HG03432 (cell line): ENCODE results near the gene SORL1.
A peak's percentile ranks its signal among the peaks of the same experiment; 100 is the strongest.

Experiments used
- ATAC-seq: cut with Tn5 transposase; IDR thresholded peaks from one replicate; pipeline ENCODE4 v1.9.1; 2021; ENCODE audit warnings: mild to moderate bottlenecking, moderate library complexity; ENCODE audit not compliant: unreplicated experiment

Gene SORL1

DNA sequence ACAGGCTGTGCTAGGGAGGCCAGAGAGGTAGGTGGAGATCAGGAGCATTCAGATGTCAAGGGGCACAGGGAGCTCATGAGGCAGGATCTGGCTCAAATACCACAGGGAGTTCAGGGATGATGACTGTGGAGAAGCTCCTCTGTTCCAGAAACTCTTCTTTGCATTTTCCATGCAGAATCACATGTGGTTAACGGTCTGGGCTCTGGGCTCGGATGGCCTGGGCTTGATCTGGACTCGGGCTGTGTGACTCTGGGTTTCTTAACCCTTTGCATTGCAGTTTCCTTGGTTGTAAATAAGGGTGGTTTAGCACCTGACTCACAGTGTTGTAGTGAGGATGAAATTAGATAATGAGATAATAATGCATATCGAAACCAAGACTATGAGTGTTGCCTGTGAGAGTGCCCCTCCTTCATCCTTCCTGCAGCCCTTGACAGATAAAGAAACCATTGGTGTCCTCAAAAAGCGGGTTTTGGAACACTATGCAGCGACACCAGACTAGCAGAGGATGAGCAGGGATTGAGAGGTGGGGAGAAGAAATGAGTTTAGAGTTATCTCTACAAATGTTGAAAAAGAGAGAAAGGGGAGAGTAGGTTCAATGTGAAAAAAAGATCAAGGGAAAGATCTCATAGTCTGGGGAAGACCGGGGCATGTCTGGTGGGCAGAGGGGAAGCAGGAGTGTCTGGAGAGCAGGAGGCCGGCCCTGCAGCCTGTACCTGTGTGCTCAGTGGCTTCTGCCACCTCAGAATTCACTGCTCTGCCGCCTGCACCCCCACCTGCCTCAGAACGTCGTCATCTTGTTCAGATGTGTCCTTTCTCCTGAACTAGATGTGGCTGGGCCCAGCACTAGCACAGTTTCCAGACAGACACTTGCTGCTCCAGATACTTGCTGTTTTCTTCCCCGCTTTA, 198.5 kb downstream of the SORL1 start:
- ATAC-seq = peak; percentile 67

DNA sequence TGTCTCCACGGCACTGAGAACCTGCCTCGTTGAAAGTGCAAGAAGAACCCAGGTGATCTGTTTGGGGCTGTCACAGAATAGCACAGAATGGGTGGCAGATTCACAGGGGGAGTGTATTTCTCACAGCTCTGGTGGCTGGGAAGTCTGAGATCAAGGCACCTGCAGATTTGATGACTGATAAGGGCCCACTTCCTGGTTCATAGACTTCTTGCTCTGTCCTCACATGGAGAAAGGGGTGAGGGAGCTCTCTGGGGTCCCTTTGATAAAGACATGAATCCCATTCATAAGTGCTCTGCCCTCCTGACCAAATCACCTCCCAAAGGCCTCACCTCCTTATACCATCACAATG, 199.1 kb downstream of the SORL1 start:
- no peak for ATAC-seq

DNA sequence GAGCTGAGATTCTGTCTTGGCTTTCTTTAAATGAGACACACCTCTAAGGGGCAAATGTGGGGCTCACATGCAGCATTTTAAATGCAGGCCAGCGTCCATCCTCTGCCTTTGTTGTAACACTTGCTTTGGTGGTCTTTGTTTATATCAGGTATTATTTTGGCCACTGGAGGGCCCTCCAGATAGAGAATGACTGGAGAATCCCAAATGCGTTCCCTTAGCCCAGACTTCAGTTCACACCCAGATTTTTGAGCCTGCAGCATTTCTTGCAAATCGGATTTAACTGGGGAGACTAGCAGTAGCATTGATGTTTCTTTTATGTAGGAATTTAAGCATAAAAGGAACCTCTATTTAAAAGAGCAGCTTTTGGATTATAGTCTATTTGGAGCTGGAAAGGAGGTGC, 200.9 kb downstream of the SORL1 start:
- ATAC-seq = no peak

DNA sequence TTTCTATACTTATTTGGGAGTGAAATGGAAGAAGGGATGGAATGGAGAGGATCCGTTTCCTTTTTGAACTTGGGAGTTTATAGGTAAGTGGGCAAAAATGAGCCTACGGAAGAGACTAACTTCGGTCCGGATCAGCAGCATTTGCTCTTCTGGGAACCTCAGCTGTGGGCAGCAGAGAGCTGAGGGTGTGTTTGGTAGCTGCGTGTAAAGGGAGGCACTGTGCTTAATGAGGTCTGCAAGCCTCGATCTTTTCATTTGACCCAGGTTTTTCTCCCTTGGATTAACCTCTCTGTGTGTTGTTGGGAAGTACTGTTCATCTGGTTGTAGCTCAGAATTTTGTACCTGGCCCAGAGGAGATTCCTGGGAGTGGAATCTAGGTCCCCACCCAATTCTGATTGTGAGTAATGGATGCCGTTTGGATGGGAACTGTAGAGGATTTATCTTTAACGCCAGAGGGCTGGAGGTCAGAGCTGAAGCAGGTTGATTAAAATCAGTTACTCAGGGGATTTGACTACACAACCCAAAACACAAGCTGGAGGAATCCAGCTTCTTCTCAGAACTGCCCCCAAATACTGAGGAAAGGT, 202.2 kb downstream of the SORL1 start:
- no peak for ATAC-seq

DNA sequence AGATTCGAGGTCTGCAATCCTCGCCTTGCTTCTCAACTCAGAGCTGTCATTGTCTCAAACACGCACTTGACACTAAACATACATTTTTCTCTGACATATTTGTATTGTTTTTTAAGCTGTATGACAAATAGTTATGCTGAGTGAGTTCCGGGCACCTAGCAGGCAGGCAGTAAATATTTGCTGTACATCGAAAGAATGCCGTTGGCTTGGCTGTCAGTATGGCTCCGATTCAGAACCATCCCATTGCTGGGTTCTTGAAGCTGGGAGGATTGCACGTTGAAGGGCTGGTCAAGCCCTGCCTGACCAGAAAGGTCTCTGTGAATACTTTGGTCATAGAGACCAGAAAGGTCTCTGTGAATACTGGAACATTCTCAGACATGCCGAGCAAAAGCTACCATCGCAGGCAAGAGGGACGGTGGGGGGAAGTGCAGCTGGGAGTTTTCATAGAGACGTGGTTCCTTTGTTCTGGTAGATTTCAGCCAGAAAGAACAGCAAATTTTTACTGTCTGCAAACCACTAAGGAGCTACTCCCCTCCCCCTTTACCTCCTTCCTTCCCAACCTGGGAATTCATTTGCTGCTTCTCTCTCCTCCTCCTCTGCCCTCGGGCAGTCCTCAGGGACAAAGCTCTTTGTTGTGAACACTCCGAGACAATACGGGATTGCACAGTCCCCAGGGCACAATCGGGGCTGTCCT, 202.9 kb downstream of the SORL1 start:
- no peak for ATAC-seq

DNA sequence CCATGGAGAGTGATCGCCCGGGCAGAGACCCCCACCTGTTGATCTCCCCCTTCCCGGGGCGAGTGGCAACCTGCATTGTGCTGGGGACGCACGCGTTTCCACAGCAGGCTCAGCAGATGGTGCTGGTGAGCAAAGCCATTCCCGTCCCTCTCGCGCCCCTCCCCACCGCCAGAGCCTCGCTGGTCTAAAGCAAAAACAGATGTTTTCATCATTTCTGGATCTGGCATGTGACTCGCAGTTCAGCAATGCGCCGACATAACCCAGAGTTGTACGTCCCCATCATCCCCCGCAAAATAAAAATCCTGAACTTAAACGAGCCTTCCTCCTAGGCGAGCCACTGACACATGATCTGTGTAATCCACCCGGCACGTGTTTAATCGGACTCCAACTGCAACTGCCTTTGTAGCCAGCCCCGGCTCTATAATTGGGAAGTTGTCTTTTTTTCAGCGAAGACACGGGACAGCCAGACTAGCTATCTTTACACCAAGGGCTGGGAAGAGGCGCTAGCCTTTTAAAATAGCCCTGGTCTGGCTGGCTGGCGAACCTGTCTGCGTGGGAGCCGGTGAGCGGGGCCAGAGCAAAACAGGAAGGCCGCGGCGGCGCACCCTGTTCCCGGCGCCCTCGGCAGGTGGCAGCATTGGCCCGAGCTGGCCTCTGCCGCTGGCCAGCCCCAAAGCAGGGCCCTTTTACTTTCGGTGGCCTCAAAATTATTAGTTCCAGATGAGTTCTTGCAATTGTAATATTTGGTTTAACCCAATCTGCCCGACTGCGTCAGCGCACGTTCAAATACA, 203.6 kb downstream of the SORL1 start:
- ATAC-seq = peak; percentile 95

DNA sequence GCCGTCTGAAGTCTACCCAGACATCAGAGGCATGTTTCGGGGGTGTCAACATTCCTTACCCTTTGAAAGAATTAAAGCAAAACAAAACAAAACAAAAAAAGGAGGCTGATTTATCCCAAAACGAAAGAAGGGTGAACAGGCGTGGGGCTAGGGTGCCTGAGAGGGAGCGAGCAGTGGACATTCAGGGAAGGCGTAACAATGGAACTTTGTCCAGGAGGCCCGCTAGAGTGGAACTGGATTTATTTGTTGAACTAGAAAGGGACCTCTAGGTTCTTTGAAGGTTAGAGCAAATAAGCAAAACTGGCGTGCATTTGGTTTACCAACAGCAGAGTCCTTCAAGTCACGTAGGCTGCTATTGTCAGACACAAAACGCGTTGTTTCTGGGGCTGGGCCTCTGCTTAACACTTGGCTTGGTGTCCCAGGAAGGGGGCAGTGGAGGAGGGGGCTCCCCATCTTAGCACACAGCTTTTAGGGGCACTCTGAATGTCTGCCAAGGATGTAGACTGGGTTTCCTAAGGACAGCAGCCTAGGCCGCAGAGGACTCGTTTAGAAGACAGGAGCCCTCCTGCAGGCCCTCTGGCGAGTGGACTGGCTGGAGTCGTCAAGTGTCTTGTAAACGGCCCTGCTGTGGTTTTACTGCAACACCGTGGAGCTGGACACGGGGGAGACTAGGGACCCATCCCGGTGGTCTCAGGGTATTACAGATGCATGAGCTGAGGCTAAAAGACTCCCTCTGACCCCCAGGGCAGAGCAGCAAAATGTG, 204.4 kb downstream of the SORL1 start:
- ATAC-seq = no peak

DNA sequence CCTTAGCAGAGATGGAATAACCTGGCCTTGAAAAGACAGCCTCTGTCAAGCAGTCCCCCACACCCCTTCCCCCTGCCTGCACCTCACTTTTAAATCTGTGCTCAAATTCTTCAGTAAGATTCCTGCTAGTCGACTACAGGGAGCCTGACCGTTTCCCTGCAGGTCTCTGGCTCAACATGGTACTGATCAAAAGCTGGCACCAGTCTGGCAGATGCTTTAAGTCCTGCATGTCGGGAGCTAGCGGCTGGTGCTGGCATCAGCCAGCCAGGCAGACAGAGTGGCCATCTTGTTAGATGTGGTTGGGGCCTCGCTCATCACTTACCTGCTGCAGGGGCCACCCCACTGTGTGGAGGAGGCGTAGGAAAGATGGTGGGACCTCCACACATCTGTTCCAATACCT, 205.0 kb downstream of the SORL1 start:
- ATAC-seq = no peak

DNA sequence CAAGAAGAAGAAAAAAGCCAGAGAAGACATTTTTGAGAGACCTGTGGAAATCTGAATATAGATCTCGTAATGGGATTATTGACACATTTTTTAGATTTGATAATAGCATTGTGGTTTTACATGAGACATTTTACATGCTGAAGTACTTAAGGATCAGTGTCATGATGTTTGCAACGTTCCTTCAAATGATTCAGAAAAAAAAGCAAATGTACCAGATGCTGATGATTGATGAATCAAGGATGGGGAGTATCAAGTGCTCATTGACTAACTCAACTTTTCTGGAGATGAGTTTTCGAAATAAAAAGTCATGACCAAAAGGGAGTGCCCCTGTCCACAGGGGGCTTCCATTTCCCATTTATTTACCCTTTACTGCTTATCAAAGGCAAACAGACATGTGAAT, 207.7 kb downstream of the SORL1 start:
- no peak for ATAC-seq

DNA sequence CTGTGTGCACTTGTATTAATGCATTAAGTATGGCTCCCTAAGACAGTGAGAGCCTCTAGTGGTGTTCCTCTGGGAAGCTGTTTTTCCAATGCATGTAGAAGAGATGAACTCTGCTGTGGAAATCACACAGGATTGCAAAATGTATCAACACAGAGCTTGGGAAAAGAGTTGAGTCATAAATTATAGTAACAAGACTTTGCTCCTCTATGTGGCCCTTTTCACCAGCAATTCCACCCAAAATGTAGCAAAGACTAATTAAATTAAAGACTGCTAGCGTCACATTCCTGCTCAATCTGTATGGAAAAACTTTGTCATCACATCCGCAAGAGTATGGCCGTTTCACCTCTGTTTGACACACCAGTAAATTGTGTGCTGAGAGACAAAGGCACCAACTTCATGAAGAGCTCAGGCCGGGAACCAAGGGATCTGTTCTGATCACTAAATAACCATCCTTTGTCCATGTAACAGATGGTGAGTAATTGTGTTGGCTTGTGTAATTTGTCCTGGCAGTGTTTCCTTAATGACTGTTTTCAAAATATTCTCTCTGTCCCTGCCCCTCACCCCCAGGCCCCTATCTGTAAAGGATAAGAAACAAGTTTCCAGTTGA, 209.9 kb downstream of the SORL1 start:
- ATAC-seq = no peak

DNA sequence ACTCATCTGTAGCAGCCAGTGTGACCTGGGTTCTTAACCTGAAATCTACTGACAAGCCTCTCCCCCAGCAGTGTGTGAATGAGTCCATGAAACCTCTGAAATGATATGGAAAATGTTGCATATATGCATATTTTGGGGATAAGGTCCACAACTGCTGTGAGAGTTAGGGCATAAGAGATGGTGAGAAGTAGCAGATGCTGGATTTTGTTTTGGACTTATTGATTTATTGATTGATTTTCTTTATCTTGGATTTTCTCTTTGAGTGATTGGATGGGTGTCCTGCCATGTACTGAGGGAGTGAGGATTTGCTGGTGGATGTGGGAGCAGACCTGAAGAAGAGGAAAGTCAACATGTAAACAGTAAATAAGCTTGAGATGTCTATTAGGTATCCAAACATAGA, 212.0 kb downstream of the SORL1 start:
- no peak for ATAC-seq

DNA sequence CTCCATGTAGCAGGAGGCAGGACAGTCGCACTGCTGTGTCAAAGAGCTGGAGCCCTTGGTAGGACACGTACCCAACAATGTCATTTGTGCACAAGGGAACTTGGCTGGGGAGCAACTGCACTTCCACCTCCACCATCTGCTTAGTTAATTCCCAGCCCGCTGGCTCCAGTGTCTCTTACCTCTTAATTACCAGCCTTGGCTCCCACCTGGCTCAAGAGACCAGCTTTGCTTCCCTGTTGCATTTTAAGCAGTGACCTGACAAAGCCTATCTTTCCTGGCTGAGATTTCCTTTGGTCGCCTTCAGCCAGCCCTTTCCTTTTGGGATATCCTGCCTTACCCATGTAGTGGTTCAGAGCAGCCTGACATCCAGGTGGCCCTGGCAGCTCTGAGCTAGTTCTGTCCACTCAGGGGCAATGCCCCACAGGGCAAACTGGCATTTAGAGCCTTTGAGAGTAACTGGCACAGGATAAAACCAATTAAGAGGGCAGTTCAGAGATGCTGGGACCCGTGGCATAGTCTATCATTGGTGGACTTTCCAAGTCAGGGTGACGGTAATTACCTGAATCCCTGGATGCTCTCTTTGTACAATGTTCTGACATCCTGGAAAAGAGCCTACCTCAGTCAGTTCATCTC, 213.2 kb downstream of the SORL1 start:
- no peak for ATAC-seq

DNA sequence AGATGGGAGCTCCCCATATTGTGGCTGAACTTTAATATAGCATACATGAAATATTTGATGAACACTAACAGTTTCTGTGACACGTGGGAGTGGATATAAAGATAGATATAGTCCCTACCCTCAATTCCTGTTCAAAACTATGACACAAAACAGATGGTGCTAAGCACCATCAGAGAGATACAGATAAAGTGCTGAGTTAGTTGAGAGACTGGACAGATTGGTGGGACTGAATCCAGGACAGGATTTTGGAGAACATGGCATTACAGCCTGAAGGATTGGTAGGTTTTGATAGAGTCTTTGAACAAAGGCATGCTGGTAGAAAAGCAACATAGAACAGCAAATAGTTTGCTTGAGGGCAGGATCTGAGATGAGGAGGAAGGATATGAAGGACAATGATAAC, 215.7 kb downstream of the SORL1 start:
- no peak for ATAC-seq

DNA sequence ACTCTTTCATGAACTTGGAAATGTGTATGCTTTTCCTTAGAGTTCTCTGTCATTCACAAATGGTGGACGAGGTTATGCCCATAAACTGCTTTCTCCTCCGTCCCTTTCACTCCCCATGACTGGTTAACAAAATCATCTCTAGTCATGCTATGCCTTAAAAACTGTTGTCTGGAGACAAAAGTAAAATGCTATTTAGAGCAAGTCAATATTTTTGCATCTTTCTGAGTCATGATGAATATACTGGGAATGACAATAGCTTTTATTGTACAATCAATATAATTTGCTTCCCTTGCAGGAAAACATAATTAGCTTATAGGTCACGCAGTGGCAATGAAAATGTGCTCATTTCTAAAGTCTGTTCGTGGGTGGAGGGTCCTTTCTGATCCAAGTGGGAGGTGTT, 217.3 kb downstream of the SORL1 start:
- ATAC-seq = no peak

DNA sequence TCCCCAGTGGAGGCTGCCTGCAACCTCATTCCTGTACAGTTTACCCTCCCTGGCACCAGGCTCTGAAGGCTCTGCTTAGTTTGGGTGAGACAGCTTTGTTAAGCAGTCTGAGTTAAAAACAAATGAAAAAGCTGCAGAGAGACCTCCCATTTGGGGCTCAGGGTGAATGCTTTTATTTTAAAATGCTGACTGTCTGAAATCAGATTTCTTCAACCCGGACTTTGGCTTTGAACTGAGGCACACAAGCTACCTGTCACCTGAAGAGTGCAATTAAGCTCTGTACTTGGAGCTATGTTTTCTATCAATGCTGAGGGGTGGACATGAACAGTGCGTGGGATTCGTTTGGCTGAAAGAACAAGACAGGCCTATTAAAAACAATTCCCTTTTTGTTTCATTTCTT, 218.2 kb downstream of the SORL1 start:
- ATAC-seq = no peak

DNA sequence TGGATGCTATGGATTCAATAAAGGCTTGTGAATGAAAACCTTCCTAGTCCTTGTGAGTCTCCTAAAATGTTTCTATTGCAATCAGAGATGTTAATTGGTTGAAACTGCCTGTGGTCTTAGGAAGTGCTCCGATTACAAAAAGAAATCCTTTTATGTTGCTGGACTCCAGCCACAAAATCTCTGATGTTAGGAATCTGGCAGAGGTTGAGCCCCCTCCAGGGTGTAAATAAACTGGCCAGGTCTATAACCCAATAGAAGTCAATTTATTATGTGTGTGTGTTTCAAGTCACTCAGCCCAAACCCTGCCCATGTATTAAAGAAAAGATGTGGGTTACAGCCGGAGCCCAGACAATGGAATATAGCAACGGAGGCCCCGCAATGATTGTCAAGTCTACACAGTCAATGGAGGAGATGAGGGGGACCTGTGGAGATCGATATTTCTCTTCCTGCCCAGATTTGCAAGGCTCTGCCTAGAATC, 218.7 kb downstream of the SORL1 start:
- no peak for ATAC-seq

DNA sequence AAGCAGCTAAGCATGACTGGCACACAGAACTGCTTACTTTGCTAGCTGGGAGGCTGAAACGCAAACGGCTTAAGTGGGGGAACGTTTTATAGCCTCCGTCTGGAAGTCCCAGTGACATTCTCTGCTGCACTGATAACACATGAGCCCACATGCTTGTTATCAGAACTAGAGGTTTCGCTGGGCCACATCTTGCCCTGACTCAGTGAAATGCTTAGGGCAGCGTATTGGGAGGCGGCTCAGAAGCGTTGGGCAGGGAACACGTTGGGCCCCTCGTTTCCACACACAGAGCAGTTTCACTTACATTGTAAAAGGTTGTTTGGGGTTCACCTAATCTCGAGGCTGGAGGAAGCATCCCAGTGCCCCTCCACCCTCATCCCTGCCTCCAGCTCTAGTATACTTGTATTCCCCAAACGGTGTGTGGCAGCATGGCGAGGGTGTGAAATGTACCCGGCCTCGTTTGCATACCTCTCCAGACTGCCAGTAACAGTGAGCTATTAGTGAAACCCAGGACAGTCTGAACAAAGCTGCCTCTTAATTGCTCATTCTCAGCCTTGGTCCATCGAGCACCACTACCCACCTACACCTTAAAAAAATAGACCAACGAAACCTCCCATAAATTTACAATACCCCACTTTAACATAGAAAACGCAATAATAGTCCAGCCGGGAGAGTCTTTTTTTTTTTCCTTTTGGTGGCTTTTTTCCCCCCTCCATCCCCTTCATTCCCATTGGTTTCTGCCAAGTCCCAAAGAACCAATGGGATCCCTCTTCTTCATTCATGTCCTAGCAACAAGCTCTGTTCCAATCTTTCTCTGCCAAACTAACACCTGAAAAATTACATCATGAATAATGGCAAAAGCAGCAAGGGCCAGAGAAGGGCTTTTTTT, 219.4 kb downstream of the SORL1 start:
- ATAC-seq = no peak

DNA sequence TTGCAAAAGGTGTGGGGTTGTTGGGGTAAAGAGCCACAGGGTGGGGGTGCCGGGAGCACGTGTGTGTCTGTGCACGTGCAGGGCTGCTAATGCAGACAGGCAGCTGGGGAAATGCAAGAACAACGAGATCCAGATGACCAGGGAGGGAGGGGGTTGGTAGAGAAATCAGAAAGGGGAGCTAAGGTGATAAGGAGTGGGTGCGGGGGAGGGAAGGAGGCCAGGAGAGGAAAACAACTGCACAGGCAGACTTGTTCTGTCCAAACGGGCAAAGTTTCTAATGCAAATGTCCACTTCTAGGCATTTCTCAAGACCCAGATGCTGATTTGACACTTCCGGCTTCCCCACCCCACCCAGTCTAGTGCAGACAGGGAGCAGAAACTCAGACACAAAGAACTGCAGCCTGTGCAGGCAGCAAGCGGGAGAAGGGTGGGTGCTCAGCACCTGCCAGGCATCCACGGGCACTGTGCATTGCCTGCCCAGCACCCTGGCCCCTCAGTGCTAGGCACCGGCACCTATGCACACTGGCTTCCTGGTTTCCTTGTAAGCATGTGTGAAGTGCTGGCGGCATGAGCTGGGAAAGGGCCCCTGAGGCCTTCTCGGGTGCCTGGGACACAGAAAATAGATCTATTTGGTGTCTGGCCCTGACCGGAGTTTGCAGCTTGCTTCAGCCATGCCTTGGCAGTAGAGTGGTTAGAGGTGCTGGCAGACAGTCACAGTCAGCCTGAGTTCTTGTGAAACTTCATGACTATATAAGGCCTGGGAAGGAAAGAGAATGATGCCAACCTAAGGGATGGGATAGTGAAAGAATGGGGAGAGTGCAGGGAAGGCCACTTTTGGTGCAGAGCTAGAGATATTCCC, 220.7 kb downstream of the SORL1 start:
- no peak for ATAC-seq
